GM12878 (cell line): Measurements from ENCODE around the gene SPG7. TPM values are rescaled to one million over a fixed set of nuclear protein-coding genes. Genes with fewer than 3 reads are reported as not detected.

ENCODE experiments used
- ASH2L ChIP-seq: fragments of 300-600, 200-600 bp; sonication (generic); IDR thresholded peaks from 2 replicates; pipeline ENCODE4 v1.6.1; 2017; ENCODE audit warnings: low read depth, mild to moderate bottlenecking, borderline replicate concordance
- ATF7 ChIP-seq: fragments of 450-650 bp; IDR thresholded peaks from 2 replicates; pipeline ENCODE4 v1.6.1; 2016; ENCODE audit warnings: low read depth, mild to moderate bottlenecking
- CEBPB ChIP-seq, 2 experiments: fragments of 150-350 bp in 1 of 2; IDR thresholded peaks; 2 replicates each; pipeline ENCODE4 v1.6.1; 2012 to 2014; ENCODE audit warnings: low read depth in 2 of 2, low read length in 2 of 2, borderline replicate concordance in 1 of 2, inconsistent platforms in 1 of 2
- EP300 ChIP-seq, 2 experiments: fragments of 150-350 bp in 1 of 2; IDR thresholded peaks; 2 replicates each; pipeline ENCODE4 v1.6.1; 2011 to 2012; ENCODE audit warnings: low read depth in 2 of 2, low read length in 2 of 2, borderline replicate concordance in 1 of 2, improper control_type of control experiment in 1 of 2, inconsistent platforms in 1 of 2; ENCODE audit not compliant: control insufficient read depth in 1 of 2
- ETV6 ChIP-seq, 2 experiments: fragments of 450-650 bp in 1 of 2; IDR thresholded peaks in 1 of 2; conservative IDR thresholded peaks in 1 of 2; 2 replicates each; pipeline ENCODE4 v1.6.1; 2014; ENCODE audit warnings: antibody characterized with exemption in 1 of 2, borderline replicate concordance in 1 of 2, low read depth in 1 of 2, mild to moderate bottlenecking in 1 of 2, moderate library complexity in 1 of 2
- GATAD2B ChIP-seq: fragments of 450-650 bp; conservative IDR thresholded peaks from 2 replicates; pipeline ENCODE4 v1.6.1; 2017; ENCODE audit warnings: low read depth, mild to moderate bottlenecking, moderate library complexity
- JUNB ChIP-seq: IDR thresholded peaks from 2 replicates; pipeline ENCODE4 v1.6.1; 2016; ENCODE audit warnings: antibody characterized with exemption, mild to moderate bottlenecking
- RELA ChIP-seq: fragments of 450-650 bp; IDR thresholded peaks from 2 replicates; pipeline ENCODE4 v1.8.0; 2014; ENCODE audit warnings: borderline replicate concordance; ENCODE audit not compliant: partially characterized antibody
- YBX1 ChIP-seq: fragments of 450-650 bp; IDR thresholded peaks from 2 replicates; pipeline ENCODE4 v1.6.1; 2016; ENCODE audit warnings: antibody characterized with exemption
- YY1 ChIP-seq: IDR thresholded peaks from 2 replicates; pipeline ENCODE4 v1.6.1; 2011; ENCODE audit warnings: low read depth, mild to moderate bottlenecking, low read length
- ZBTB4 ChIP-seq: fragments of 450-650 bp; formaldehyde crosslinking; IDR thresholded peaks from 2 replicates; pipeline ENCODE4 v1.4.0; 2022; ENCODE audit warnings: mild to moderate bottlenecking, moderate library complexity
- ZNF687 ChIP-seq: fragments of 450-650 bp; IDR thresholded peaks from 2 replicates; pipeline ENCODE4 v1.6.1; 2017; ENCODE audit warnings: mild to moderate bottlenecking, moderate library complexity
- ZZZ3 ChIP-seq: IDR thresholded peaks from 2 replicates; pipeline ENCODE4 v1.6.1; 2011; ENCODE audit warnings: low read depth; ENCODE audit not compliant: control insufficient read depth, insufficient read length
- polyA plus RNA-seq, 11 experiments: library from polyadenylated mRNA; depleted of rRNA in 4 of 11; unstranded in 6 of 11; stranded (reverse) in 5 of 11; fragments of >200 nt; fragmentation: Nextera tagmentation in 4 of 11; fragmentation: Illumina TruSeq in 1 of 11; extraction: Ambion mirVana in 4 of 11; extraction: Trizol in 1 of 11; gene quantifications; 1 replicate in 1 of 11; 2 replicates in 10 of 11; pipeline versions ENCODE4 v1.2.1 to v1.2.3, GENCODE V29; 2011 to 2016; ENCODE audit warnings: inconsistent platforms in 2 of 11, missing spikeins in 2 of 11, low read depth in 1 of 11
- total RNA-seq, 4 experiments: library from RNA; depleted of rRNA in 3 of 4; stranded (reverse); fragments of >200 nt in 3 of 4; fragmentation: Illumina TruSeq in 1 of 4; extraction: Trizol in 1 of 4; gene quantifications; 2 replicates each; pipeline versions ENCODE4 v1.2.1 to v1.2.3, GENCODE V29; 2013 to 2021
- TF ChIP-seq, protein P1 (sequence below): fragments of 450-650 bp; IDR thresholded peaks from 2 replicates; pipeline ENCODE4 v1.6.1; 2017; ENCODE audit warnings: mild to moderate bottlenecking, moderate library complexity

The SPG7 gene
- total and polyA plus RNA-seq, 10 of the 15 experiments (the other 5 are each of a cell fraction or from before 2014, with no cell fraction given), result 5.9 to 75.9 (median 52.5) TPM

GRCh38 chr16:89565506-89566372, 57.5 kb downstream of the SPG7 start (continued):
- TF ChIP-seq ETV6 (conservative IDR thresholded peaks at IDR 0.05 in 1 of 2, IDR thresholded peaks at IDR 0.05 in 1 of 2; ENCODE audit: borderline replicate concordance in 1 of 2, low read depth in 1 of 2) (no peak), CEBPB (IDR thresholded peaks at IDR 0.05; ENCODE audit: borderline replicate concordance in 1 of 2, low read depth in 2 of 2, low read length in 2 of 2) (no peak), ZBTB4 (CRISPR knock-in tag) (no peak), ASH2L (no peak), RELA (no peak), EP300 (IDR thresholded peaks at IDR 0.05; ENCODE audit: borderline replicate concordance in 1 of 2, control insufficient read depth in 1 of 2, low read depth in 2 of 2, low read length in 2 of 2) (no peak), ATF7 (no peak), YBX1 (no peak), ZNF687 (peak; percentile 28; the same call in 1 of the 2 replicates), YY1 (peak; percentile 20; the same call in 1 of the 2 replicates), ZZZ3 (no peak), GATAD2B (0 out of 2 replicates have a peak, but pooled peaks have one; percentile 51), JUNB (no peak)
- TF ChIP-seq, protein P1, sequence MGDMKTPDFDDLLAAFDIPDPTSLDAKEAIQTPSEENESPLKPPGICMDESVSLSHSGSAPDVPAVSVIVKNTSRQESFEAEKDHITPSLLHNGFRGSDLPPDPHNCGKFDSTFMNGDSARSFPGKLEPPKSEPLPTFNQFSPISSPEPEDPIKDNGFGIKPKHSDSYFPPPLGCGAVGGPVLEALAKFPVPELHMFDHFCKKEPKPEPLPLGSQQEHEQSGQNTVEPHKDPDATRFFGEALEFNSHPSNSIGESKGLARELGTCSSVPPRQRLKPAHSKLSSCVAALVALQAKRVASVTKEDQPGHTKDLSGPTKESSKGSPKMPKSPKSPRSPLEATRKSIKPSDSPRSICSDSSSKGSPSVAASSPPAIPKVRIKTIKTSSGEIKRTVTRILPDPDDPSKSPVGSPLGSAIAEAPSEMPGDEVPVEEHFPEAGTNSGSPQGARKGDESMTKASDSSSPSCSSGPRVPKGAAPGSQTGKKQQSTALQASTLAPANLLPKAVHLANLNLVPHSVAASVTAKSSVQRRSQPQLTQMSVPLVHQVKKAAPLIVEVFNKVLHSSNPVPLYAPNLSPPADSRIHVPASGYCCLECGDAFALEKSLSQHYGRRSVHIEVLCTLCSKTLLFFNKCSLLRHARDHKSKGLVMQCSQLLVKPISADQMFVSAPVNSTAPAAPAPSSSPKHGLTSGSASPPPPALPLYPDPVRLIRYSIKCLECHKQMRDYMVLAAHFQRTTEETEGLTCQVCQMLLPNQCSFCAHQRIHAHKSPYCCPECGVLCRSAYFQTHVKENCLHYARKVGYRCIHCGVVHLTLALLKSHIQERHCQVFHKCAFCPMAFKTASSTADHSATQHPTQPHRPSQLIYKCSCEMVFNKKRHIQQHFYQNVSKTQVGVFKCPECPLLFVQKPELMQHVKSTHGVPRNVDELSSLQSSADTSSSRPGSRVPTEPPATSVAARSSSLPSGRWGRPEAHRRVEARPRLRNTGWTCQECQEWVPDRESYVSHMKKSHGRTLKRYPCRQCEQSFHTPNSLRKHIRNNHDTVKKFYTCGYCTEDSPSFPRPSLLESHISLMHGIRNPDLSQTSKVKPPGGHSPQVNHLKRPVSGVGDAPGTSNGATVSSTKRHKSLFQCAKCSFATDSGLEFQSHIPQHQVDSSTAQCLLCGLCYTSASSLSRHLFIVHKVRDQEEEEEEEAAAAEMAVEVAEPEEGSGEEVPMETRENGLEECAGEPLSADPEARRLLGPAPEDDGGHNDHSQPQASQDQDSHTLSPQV, result no peak
